SJCRH30 (cell line): ENCODE results near the gene EML1. TPM values are rescaled to one million over a fixed set of nuclear protein-coding genes. Genes with fewer than 3 reads are reported as not detected.

Experiments used
- DNase-seq, 2 experiments: peaks; one replicate each; pipeline ENCODE4 v3.0.0-alpha.2; 2015 to 2020
- H3K27ac ChIP-seq: fragments of 250-450 bp; sonication (Bioruptor Pico); 2 replicates; pipeline ENCODE4 v1.5.1; 2020; ENCODE audit warnings: mild to moderate bottlenecking, moderate library complexity
- H3K27me3 ChIP-seq: fragments of 250-450 bp; sonication (Bioruptor Pico); 2 replicates; pipeline ENCODE4 v1.5.1; 2020; ENCODE audit warnings: mild to moderate bottlenecking, moderate library complexity
- H3K36me3 ChIP-seq: fragments of 250-450 bp; sonication (Bioruptor Pico); 2 replicates; pipeline ENCODE4 v1.5.1; 2020; ENCODE audit warnings: mild to moderate bottlenecking, moderate library complexity
- H3K4me1 ChIP-seq: fragments of 250-450 bp; sonication (Bioruptor Pico); 2 replicates; pipeline ENCODE4 v1.5.1; 2020; ENCODE audit warnings: mild to moderate bottlenecking, moderate library complexity
- H3K4me3 ChIP-seq: fragments of 250-450 bp; sonication (Bioruptor Pico); 2 replicates; pipeline ENCODE4 v1.5.1; 2020; ENCODE audit warnings: mild to moderate bottlenecking, moderate library complexity
- H3K9me3 ChIP-seq: fragments of 250-450 bp; sonication (Bioruptor Pico); replicated peaks from 2 replicates; pipeline ENCODE4 v1.5.1; 2020; ENCODE audit warnings: mild to moderate bottlenecking, moderate library complexity
- total RNA-seq: library from RNA; depleted of rRNA; stranded (reverse); fragments of >200 nt; shearing (Covaris generic); gene quantifications from 2 replicates; pipeline ENCODE4 v1.2.3, GENCODE V29; 2014; rRNA removed

Gene EML1
- total RNA-seq, 1 experiment from 2014 or later: 10.8 TPM

- Histone ChIP-seq H3K27me3 (no peaks in the 10 kb centered on the region), H3K27ac (no peak overlapping the region), H3K4me1 (no peaks in the 10 kb centered on the region), H3K9me3 (no peaks in the 10 kb centered on the region), H3K4me3 (no peak overlapping the region), H3K36me3 (no peaks in the 10 kb centered on the region)
- no peak for DNase-seq
Observed at GRCh38 chr14:99991331-99991730, 198.1 kb downstream of the EML1 start.

Other genes with a start within 250 kb of the EML1 start
- 12.2 and 12.9 TPM in 2 replicates for gene CCDC85C, start 189.2 kb upstream of the EML1 start, total RNA-seq
- gene HHIPL1, start 148.3 kb upstream of the EML1 start, total RNA-seq: not detected in 2 replicates
- 0.08 and 0.10 TPM in 2 replicates for gene CYP46A1, start 109.1 kb upstream of the EML1 start, total RNA-seq